ENCODE data around the gene CBR1. TPM values are rescaled to one million over a fixed set of nuclear protein-coding genes. Genes with fewer than 3 reads are reported as not detected.

Gene CBR1
- total and polyA plus RNA-seq, 2 donors (not counting 1 experiment from before 2014, with no cell fraction given): 12.4 to 14.4 TPM

- ATAC-seq (ENCODE audit: low read depth): no peak
- H4K20me1 ChIP-seq (ENCODE audit: control insufficient read depth, insufficient read depth, low read length, poor library complexity, severe bottlenecking): no peaks in the 10 kb centered on the region
- H3K4me3 Mint-ChIP-seq: no peak overlapping the region
- no peaks in the 10 kb centered on the region for H3K79me2 ChIP-seq (ENCODE audit: control insufficient read depth, insufficient read depth, low read length)
- no peak overlapping the region for H3K27ac Mint-ChIP-seq
- H3K9me3 Mint-ChIP-seq (ENCODE audit: insufficient read depth): no peaks in the 10 kb centered on the region
- intact Hi-C loops (cut with micrococcal nuclease): loop anchor here (2.0 kb wide), 1 partner anchor 45 kb away; the partner anchor contains the start of gene SETD4
- H3K27me3 ChIP-seq (replicated peaks in 1 of 4; ENCODE audit: control extremely low read depth in 1 of 4, control insufficient read depth in 3 of 4, insufficient read depth in 4 of 4, low read length in 3 of 4): peaks cover 0 to 14% (median 10%) of the 10 kb centered on the region in 4 experiments
- DNase-seq: no peak
- H3K4me1 ChIP-seq (ENCODE audit: control insufficient read depth in 2 of 2, insufficient read depth in 2 of 2, low read length in 2 of 2): peaks cover 7 to 9% of the 10 kb centered on the region in 2 donors
- WGBS (ENCODE audit: insufficient coverage): 76% methylated on average over 2 of the region's 4 CpGs
- no peak for TF ChIP-seq CTCF (IDR thresholded peaks at IDR 0.05)
- no peak for TF ChIP-seq EZH2 (IDR thresholded peaks at IDR 0.05; ENCODE audit: borderline replicate concordance, insufficient read depth, low read depth, low read length, poor library complexity, severe bottlenecking)
- H3K4me1 Mint-ChIP-seq: peaks cover 8% of the 10 kb centered on the region
- H3K27me3 Mint-ChIP-seq: peaks cover 26% of the 10 kb centered on the region
- no peak overlapping the region for H3K27ac ChIP-seq (ENCODE audit: low read length in 2 of 2)
- ChIA-PET CTCF (interaction anchor here (0.6 to 2.4 kb wide), 12 partner anchors 7 to 88 kb away, joined by 3 to 10 read pairs (median 3); partner anchors contain the start of genes CBR1 and SETD4), POLR2A (interaction anchor here (1.0 kb wide), 1 partner anchor 36 kb away, joined by 3 read pairs; the partner anchor contains the start of gene CBR1)
- H3K9me3 ChIP-seq (ENCODE audit: control extremely low read depth in 1 of 3, control insufficient read depth in 2 of 3, insufficient read depth in 1 of 3, low read length in 2 of 3): no peaks in the 10 kb centered on the region
- H3K4me3 ChIP-seq (ENCODE audit: control extremely low read depth in 1 of 5, extremely low read depth in 1 of 5, insufficient read depth in 1 of 5, low read depth in 2 of 5, low read length in 4 of 5): no peak overlapping the region
- H2AFZ ChIP-seq (ENCODE audit: insufficient read depth, low read depth, low read length, poor library complexity, severe bottlenecking): no peak overlapping the region
- H3K4me2 ChIP-seq (replicated peaks; ENCODE audit: low read depth, low read length, poor library complexity, severe bottlenecking): no peak overlapping the region
- no peaks in the 10 kb centered on the region for H3K36me3 ChIP-seq (replicated peaks in 1 of 2; ENCODE audit: control extremely low read depth in 1 of 2, control insufficient read depth in 1 of 2, extremely low read depth in 1 of 2, insufficient read depth in 2 of 2, low read length in 1 of 2)
- no peak overlapping the region for H3K9ac ChIP-seq (ENCODE audit: low read length)
Observed at GRCh38 chr21:36105327-36105842, 35.6 kb downstream of the CBR1 start.

GRCh38 chr21:36109868-36110267, 40.0 kb downstream of the CBR1 start:
- Histone ChIP-seq H3K79me2 (ENCODE audit: control insufficient read depth, insufficient read depth, low read length) (no peaks in the 10 kb centered on the region), H3K9ac (ENCODE audit: low read length) (no peak overlapping the region), H2AFZ (ENCODE audit: insufficient read depth, low read depth, low read length, poor library complexity, severe bottlenecking) (no peak overlapping the region), H3K27me3 (replicated peaks in 1 of 4; ENCODE audit: control extremely low read depth in 1 of 4, control insufficient read depth in 3 of 4, insufficient read depth in 4 of 4, low read length in 3 of 4) (peaks cover 0 to 12% (median 9%) of the 10 kb centered on the region in 4 experiments), H3K9me3 (ENCODE audit: control extremely low read depth in 1 of 3, control insufficient read depth in 2 of 3, insufficient read depth in 1 of 3, low read length in 2 of 3) (no peaks in the 10 kb centered on the region), H3K4me3 (ENCODE audit: control extremely low read depth in 1 of 5, extremely low read depth in 1 of 5, insufficient read depth in 1 of 5, low read depth in 2 of 5, low read length in 4 of 5) (no peak overlapping the region), H4K20me1 (ENCODE audit: control insufficient read depth, insufficient read depth, low read length, poor library complexity, severe bottlenecking) (no peaks in the 10 kb centered on the region), H3K4me1 (ENCODE audit: control insufficient read depth in 2 of 2, insufficient read depth in 2 of 2, low read length in 2 of 2) (peaks cover 20 to 23% of the 10 kb centered on the region in 2 donors), H3K36me3 (replicated peaks in 1 of 2; ENCODE audit: control extremely low read depth in 1 of 2, control insufficient read depth in 1 of 2, extremely low read depth in 1 of 2, insufficient read depth in 2 of 2, low read length in 1 of 2) (no peaks in the 10 kb centered on the region), H3K4me2 (replicated peaks; ENCODE audit: low read depth, low read length, poor library complexity, severe bottlenecking) (no peak overlapping the region), H3K27ac (ENCODE audit: low read length in 2 of 2) (no peak overlapping the region)
- TF ChIP-seq CTCF (IDR thresholded peaks at IDR 0.05) (no peak), EZH2 (IDR thresholded peaks at IDR 0.05; ENCODE audit: borderline replicate concordance, insufficient read depth, low read depth, low read length, poor library complexity, severe bottlenecking) (no peak)
- Mint-ChIP-seq H3K9me3 (ENCODE audit: insufficient read depth) (no peaks in the 10 kb centered on the region), H3K4me1 (peaks cover 22% of the 10 kb centered on the region), H3K4me3 (no peak overlapping the region), H3K27me3 (peaks cover 18% of the 10 kb centered on the region), H3K27ac (no peak overlapping the region)
- DNase-seq: no peak
- POLR2A ChIA-PET: no interaction called here
- no peak for ATAC-seq (ENCODE audit: low read depth)
- WGBS (ENCODE audit: insufficient coverage): 96% methylated on average over 5 of the region's 10 CpGs
- CTCF ChIA-PET: interaction anchor here (0.7 kb wide), 1 partner anchor 45 kb away, joined by 3 read pairs; no protein-coding TSS in a partner anchor
- intact Hi-C loops (cut with micrococcal nuclease): no loop called here

Measured in B cell (primary cell).